ENCODE measurements around the gene RGS4.
"Not testable (repeated sequence)": the region's sequence is repeated elsewhere in the genome, so short reads cannot be mapped to it uniquely, and the experiment has no call there.

GRCh38 chr1:163089117-163089516 is 20.0 kb downstream of the RGS4 start:
- TF ChIP-seq CTCF (optimal IDR thresholded peaks at IDR 0.05 in 1 of 3, IDR thresholded peaks at IDR 0.05 in 1 of 3, conservative IDR thresholded peaks at IDR 0.05 in 1 of 3; ENCODE audit: extremely low read depth in 1 of 3, insufficient read depth in 2 of 3, low read length in 3 of 3); EZH2 (IDR thresholded peaks at IDR 0.05; ENCODE audit: low read length): not testable (repeated sequence)

All from keratinocyte (primary cell).